B cell (primary cell): ENCODE results near the gene ODAD4.

Experiments used
- EZH2 ChIP-seq: IDR thresholded peaks from 2 replicates; pipeline ENCODE4 v1.6.1; 2012; ENCODE audit warnings: borderline replicate concordance, low read depth, mild to moderate bottlenecking, moderate library complexity, low read length; ENCODE audit not compliant: insufficient read depth, poor library complexity, severe bottlenecking
- TF ChIP-seq, protein P1 (sequence below): fragments of 200-600 bp; IDR thresholded peaks from one replicate; pipeline ENCODE4 v1.8.0; 2022; ENCODE audit warnings: antibody characterized with exemption, mild to moderate bottlenecking

DNA sequence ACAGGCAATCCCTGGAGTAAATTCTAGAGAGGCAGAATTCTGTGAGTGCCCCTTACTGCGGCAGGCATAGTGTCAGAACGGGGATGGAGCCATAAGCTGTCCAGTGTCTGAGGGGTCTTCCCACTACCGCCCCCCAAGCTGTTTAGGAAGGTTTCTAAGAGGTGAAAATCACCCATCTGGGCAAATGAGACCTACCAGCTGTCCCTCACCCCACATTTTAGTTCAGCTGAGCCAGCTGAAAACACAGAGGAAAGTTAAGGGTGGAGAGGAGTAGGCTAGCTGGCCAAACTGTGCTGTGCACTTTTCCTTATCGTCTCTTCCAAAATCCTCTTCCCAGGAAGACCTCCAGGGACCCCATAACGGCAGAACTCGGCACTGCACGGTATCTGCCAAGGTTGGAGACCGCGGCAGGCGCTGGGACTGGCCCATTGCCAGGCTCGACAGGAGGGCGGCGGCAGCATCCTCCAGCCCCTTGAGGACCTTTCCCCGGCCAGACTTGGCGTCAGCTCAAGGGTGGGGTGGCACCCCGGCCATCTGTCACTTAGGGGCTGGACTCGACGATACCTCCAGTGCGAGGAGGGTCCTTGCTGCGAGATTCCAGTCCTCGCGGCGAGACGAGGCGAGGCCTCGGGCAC, 12.6 kb upstream of the ODAD4 start:
- TF ChIP-seq, protein P1, sequence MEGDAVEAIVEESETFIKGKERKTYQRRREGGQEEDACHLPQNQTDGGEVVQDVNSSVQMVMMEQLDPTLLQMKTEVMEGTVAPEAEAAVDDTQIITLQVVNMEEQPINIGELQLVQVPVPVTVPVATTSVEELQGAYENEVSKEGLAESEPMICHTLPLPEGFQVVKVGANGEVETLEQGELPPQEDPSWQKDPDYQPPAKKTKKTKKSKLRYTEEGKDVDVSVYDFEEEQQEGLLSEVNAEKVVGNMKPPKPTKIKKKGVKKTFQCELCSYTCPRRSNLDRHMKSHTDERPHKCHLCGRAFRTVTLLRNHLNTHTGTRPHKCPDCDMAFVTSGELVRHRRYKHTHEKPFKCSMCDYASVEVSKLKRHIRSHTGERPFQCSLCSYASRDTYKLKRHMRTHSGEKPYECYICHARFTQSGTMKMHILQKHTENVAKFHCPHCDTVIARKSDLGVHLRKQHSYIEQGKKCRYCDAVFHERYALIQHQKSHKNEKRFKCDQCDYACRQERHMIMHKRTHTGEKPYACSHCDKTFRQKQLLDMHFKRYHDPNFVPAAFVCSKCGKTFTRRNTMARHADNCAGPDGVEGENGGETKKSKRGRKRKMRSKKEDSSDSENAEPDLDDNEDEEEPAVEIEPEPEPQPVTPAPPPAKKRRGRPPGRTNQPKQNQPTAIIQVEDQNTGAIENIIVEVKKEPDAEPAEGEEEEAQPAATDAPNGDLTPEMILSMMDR, result no peak
- no peak for TF ChIP-seq EZH2
